COR-L47 (cell line): ENCODE data around the gene STEAP4.

ENCODE experiments used
- DNase-seq: peaks from one replicate; lab custom pipeline; 2025; lab: John Stamatoyannopoulos, UW

STEAP4 gene

DNA sequence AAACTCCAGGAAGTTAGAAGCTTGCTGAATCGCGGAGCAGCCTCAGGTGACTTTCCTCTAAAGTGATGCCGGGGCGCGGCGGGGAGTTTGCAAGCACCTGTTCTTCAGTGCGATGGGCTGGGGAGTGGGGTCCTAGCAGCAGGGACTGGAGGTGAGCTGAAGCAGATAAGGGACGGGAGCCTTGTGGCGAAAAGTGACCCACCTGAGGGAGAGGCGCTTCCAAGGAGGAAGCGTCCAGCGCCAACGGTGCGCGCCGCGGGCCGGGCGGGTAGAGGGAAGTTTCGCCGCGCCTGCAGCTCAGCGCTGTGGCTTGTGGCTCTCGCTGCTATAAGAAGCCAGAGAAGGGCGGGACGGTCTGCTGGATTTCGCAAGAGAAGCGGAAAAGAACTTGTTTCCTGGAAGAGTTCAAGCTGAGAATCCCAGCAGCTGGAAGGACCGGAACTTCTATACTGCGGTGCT, at the start of gene STEAP4:
TSS of gene STEAP4 (minus strand) at position 305 of the 459 bp plus-strand sequence. CDS start 22,625 bp downstream, outside the sequence.
- no peak for DNase-seq

GRCh38 chr7:88355011-88355410, 48.3 kb upstream of the STEAP4 start:
- DNase-seq, result no peak

- DNase-seq, result no peak
These were observed 43.4 kb upstream of the STEAP4 start for GRCh38 chr7:88350118-88350517.

GRCh38 chr7:88347517-88347916, 40.8 kb upstream of the STEAP4 start:
- no peak for DNase-seq

GRCh38 chr7:88347090-88347489, 40.4 kb upstream of the STEAP4 start:
- DNase-seq, result no peak

DNA sequence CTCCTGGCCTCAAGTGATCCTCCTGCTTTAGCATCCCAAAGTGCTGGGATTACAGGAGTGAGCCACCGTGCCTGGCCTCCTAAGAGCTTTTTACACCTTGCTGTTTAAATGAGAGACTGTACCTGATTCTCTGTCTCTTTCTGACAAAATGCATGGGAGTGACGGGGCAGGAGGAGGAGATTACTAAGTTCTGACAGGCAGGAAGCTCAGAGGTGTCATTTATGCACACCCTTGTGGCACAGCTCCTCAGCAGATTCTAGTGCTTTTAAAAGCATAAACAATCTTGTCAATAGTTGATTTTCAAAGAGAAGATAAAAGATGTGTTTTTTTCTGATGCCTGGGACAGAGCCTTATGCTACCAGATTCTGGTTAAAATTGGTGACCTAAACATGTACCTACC, 39.7 kb upstream of the STEAP4 start:
- DNase-seq, result no peak

DNA sequence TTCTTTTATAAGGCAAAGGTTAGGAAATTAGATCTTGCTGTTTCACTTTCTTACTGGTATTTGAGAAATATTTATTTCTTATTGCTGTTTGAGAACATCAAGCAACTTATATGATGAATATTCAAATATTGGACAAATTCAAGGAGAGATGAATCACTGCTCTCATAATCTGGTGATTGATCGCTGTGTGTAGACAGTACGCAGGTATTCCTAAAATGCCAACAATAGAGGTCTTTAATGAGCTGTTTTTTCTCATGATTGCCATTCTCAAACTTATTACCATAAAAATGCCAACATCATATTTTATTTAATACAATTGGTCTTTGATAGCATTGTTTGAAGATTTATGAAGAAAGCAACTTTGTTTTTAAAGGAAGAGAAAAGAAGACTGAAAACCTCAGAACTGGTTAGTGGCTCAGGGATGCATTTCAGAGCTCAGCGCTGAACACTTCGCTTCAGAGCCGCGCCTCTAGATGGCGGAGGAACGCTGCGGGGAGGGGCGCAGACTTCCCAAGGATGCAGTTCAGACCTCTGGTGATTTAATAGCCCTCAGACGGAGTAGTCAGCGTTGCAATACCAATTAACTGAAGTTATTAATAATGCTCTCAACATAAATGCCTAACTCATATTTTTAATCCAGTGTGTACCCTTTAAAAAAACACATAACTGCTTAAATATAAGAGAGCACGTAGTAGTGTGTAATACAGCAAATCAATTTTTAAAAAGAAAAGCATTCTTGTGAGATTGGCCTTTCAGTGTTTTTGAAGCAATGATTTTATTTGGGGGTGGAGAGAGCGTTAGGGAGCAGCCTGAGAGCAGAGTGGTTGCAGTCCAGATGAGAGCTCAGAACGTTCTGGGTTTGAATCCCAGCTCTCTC, 38.5 kb upstream of the STEAP4 start:
- peak; percentile 33 for DNase-seq

- DNase-seq, result no peak
These were observed 37.6 kb upstream of the STEAP4 start for GRCh38 chr7:88344271-88344670.

DNA sequence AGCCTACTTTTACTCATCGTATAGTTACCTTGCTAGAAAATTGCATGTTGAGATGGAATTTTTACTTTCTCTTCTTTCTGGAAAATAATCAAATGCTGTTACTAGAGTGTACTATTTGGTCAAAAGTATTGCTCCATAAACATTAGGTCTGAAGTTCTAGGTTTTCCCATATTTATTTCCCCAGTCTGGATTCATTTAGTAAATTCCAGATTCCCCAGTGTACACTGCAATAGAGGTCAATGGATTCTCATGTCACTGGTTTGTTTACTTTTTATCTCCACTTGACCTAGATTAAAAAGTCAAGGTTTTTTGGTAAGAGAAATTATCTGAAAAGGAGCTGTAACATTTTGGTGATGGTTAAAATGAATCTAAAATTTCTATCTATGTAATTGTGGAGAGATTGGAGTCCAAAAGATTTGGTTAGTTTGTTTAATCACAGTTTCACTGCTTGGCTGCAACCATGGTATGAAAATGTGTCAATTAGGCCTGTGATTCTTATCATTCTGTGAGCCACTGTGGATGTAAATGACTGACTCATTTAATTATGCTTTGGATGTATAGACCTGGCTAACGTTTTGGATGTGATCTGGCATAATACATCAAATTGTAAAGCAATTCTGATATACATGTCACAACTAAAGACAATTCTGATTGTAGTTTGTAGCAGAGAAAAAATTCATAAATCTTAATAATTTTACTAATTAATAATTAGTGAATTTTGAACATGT, 32.7 kb upstream of the STEAP4 start:
- DNase-seq, result no peak

DNA sequence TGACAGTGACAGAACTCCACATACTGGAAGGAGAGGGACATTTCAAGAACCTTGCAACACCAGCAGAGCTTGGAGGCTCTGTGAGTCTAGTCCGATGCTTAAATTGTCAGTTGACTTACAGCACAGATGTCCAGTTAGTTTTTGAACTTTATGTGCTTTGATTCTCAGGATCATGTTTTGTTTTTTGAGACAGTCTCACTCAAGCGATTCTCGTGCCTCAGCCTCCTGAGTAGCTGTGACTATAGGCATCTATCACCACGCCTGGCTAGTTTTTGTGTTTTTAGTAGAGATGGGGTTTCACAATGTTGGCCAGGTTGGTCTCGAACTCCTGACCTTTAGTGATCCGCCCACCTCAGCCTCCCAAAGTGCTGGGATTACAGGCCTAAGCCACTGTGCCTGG, 31.8 kb upstream of the STEAP4 start:
- no peak for DNase-seq

DNA sequence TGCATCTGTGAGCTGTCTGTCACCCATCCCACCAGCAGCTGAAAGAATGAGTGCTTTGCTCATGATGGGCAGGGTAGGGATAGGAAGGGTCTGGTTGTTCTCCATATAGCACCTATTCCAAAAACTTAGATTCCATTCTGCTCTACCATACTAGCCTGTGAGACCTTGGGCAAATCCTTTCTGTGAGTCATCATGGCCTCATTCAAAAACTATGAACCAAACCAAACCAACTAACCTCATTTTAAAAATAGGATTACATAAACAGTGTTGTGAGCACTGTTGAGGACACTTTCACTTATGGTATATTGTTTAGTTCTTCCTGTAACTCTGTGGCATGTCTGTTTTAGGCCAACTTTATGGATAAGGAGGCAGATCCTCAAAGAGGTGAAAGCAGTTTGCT, 30.9 kb upstream of the STEAP4 start:
- no peak for DNase-seq

- DNase-seq, result no peak
These were observed 24.6 kb upstream of the STEAP4 start for GRCh38 chr7:88331322-88331721.

DNA sequence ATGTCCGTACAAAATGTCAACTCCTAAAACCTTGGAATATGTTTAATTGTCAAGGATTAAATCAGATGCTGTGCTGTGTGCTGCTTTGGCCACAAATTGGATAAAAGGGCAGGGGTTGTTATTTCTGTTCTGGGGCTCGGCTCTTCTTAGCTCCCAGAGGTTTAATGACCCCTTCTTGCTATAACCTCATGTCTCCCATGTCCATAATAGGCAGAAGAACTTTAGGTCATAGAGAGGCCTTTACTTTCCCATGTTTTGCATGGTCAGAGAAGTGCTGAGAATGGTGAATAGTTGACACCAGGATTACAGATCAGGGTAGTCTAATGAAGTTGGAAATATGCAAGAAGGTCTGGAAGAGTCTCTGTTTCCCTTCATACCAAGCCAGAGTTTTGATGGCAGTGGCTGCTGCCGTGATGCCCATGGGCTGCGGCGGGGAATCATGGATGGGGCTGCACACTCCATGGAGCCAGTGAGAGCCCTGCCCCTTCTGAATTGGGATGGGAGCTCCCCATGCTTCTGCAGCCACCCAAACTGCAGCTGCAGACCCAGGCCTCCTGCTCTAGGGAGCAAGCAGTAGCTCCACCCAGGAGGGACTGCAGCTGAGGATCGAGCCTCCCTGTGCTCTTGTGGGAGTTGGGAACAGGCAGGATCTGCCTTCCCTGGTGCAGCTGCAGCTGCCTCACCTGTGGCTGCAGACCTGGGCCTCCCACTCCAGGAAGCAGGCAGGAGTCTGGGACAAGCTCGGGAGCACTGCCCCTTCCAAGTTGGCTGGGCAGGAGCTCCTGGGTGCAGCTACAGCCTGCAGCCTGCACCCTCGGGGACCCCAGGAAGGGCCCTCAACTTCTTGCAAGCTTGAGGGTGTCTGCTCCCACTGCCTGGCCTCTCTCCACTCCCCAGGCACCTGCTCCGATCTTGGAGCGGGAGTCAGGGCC, 23.1 kb upstream of the STEAP4 start:
- no peak for DNase-seq

- DNase-seq, result no peak
These were observed 22.1 kb upstream of the STEAP4 start for GRCh38 chr7:88328787-88329186.

DNA sequence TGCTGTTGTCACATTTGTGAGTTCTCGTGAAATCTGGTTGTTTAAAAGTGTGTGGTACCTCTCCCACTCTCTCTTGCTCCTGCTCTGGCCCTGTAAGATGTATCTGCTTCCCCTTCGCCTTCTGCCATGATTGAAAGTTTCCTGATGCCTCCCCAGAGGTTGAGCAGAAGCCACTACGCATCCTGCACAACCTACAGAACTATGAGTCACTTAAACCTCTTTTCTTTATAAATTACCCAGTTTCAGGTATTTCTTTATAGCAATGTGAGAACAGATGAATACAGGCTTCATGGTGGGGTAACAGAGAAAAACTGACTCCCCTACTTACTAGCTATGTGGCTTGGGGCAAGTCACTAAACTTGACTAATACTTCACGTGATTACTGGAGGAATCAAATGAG, 18.0 kb upstream of the STEAP4 start:
- DNase-seq, result no peak

DNA sequence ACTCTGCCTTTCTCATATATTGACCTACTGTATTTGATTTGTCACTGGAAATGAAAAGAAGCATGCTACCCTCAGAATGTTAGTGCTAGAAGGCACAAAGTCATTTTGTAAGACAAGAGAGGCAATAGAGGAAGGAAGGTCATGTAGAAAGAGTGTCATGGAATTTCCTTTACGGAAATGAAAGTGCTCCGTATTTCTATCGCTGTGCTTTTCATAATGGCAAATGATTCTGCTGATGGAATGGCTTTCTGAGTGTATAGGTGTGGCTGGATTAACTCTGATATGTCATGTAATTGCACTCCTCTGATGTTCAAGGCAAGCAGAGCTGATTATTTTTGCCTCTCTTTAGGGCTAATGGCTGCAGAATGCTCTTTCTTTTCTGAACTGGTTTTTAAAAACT, 15.5 kb upstream of the STEAP4 start:
- no peak for DNase-seq

GRCh38 chr7:88321694-88322093, 15.0 kb upstream of the STEAP4 start:
- no peak for DNase-seq

- DNase-seq, result no peak
These were observed 11.5 kb upstream of the STEAP4 start for GRCh38 chr7:88318196-88318595.

DNA sequence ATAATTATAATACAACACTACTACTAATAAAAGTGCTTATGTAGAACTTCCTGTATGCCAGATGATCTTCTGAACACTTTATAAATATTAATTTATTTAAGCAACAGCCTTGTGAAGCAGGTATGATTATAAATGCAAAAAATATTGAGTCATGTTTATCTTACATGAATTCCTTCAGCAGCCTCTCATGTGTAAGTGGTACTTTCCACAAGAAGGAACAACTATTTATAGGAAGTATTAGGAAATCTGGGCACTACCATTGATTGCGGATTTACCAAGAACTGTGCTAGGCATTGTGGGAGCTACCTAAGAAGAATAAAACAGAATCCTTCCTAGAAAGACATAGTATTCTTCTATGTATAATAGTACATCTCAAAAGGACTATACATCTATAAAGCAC, 10.7 kb upstream of the STEAP4 start:
- no peak for DNase-seq

GRCh38 chr7:88316456-88316855, 9.8 kb upstream of the STEAP4 start:
- no peak for DNase-seq

- no peak for DNase-seq
These were observed 8.8 kb upstream of the STEAP4 start for GRCh38 chr7:88315522-88315921.

GRCh38 chr7:88314061-88314491, 7.4 kb upstream of the STEAP4 start:
- no peak for DNase-seq
